GM18505 (cell line): ENCODE data around the gene FARP1.

ENCODE experiments used
- ATAC-seq: cut with Tn5 transposase; IDR thresholded peaks from one replicate; pipeline ENCODE4 v1.9.1; 2021; ENCODE audit not compliant: unreplicated experiment
- POLR2A ChIP-seq: IDR thresholded peaks from 4 replicates; pipeline ENCODE4 v1.6.1; 2011; ENCODE audit warnings: borderline replicate concordance; ENCODE audit not compliant: insufficient read depth, insufficient read length; ENCODE audit errors: extremely low read depth

Gene FARP1

DNA sequence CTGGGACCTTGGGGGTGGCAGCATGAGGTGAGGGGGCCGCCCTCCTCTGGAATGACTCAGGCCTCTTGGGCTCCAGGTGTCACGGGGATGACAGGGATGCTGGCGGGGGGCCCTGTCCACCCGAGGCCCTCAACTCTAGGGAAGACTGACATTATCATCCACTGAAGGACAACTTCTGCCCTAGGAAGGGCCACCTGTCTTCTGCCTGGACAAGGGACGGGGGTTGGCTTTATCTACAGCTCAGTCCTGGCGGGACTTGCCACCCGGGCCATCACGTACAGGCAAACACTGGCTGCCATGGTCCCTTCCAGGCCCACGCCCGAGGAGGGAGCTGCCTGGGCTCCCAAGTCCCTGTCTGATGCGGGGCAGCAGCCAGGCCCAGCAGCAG lies 303.3 kb downstream of the FARP1 start:
- TF ChIP-seq POLR2A = no peak
- ATAC-seq = no peak

DNA sequence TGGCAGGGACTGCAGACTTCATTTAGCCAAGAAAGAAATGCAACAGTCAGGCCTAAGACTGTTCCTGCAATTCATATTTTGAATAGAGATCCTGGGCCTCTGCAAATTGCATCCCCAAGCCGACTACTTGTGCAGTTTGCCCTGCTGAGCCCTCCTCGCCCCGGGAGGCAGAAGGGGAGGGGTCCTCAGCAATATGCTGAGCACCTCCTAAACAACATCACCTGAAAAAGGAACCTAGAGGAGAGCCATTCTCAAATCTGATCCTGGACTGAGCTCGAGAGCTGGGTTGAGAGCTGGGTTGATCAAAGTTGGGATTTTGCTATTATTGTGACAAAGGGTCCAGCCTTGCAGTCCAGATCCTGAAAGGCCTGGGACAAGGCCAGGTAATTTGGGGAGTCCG lies 304.2 kb downstream of the FARP1 start:
- no peak for TF ChIP-seq POLR2A
- no peak for ATAC-seq

DNA sequence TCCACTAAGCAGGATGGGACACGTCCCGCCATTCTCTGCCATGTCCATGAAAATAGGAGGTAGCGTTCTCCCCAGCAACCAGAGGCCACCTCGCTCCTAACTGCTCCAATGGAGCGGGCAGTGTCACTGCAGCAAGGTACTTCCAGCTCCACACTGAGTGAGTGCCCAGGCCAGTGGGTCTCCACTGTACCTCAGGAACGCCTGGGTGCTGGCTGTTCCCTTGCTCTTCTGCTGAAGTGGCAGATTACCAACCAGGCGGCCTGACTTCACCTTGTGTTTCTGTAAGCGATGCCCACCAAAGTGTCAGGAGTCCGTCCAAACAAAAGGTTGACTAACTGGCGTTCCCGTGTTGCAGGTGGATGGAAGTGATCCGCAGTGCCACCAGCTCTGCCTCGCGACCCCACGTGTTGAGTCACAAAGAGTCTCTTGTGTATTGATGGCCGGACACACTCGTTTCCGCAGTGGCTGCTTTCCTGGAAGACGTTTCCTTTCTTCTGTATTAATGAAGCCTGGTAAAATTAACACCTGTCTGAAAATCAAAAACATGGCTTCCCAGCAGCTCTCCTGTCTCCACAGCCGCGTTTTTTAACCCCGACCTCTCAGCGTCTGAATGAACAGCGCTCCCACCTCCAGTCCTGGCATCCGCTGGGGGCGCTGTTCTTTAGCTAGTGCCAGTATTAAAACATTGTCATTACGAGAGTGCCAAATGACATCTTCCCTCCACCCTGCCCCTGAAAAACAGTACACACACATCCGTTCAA lies 305.2 kb downstream of the FARP1 start:
- ATAC-seq = no peak
- no peak for TF ChIP-seq POLR2A

GRCh38 chr13:98448642-98448928 lies 305.7 kb downstream of the FARP1 start:
- ATAC-seq = no peak
- no peak for TF ChIP-seq POLR2A

DNA sequence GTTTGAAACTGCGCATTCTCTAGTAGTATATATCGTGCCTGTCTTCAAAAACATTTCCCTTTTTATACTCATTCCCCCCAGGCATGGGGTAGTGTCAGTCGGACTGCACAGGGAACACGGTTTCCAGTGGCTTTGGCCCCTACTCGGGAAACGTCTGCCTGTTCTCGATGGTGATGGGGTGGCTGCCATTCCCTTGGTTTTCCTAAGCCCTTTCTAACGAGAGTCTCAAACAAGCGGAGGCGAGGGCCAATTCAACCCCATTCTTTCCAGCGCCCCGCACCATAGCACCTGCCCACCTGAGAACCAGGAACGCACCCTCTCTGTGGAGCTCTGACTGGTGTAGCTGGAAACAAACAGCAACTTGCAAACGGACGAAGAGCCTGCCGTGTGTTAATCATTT lies 306.4 kb downstream of the FARP1 start:
- TF ChIP-seq POLR2A = no peak
- no peak for ATAC-seq

DNA sequence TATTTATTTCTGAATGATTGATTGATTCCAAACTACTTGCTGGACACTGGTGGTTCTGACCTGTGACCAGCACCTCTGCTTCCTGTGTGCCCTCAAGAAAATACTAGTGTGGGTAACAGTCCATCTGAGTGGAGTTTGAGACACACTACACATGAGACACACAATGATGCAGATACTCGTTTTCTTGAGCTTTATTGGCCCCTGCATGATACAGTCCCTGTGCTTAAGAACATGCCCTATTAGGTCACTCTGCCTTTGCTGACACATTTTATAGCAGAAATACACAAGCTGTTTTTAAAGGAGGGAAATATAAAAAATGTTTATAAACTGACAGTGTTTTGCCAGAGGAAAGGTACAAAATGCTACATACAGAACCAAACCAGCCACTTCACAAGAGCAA lies 307.1 kb downstream of the FARP1 start:
- no peak for ATAC-seq
- no peak for TF ChIP-seq POLR2A

DNA sequence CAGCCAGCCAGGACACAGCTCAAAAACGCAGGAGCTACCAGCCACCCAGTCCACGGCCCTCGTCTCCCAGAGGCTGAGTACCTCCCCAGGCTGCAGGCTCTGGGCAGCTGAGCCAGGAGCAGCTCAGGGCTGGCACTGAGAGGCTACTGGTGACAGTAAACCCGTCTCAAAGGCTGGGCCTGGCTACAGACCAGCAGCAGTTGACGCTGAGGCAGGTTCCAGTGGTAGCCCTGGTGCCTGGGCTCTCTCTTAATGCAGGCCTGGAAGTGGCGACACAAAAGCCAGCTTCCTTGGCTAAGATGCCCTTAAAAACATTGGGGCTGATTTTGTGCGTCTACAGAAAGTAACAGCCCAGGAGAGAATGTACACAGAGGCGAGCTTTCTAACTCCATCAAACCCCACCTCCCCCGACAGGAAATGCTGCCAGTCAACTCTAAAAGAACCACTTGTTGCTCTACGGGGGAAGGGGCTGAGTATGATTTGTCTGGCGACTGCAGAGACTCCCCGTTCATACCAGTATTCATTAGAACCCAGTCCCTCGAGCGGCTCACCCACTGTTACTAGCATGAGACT lies 307.7 kb downstream of the FARP1 start:
- ATAC-seq = no peak
- no peak for TF ChIP-seq POLR2A

DNA sequence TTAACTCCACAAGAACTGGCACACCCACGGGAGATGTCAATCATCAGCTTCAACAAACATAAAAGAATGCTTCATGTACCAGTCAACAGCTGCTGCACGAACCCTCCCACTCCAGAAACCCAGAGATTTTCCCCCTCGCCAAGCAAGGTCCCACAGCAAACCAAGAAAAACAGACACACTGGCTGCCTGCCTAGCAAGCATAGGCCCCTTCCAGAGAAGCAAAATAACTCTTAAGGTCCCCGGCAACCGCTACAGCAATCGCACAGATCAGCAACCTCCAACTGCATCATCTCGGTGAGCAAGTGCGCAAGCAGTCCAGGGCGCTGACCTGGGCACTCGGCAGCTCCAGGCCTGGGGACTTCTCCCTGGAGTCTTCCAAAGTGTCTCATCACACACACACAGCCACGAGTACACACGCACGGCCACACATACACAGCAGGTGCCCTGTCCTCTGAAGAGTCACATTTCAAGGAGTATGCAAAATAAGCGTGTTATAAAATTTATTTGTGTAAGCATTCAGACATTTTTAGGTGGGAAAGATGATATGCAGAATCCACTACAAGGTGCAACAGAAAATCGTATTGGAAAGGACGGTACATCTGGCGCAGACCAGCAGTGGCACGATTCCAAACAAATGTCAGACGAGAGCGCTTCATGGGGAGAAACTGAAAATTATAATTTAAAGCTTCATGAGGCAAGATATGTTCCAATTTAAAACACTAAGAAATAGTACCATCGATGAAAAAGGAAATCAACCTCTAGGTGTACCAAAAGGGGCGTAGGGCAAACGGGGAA lies 309.0 kb downstream of the FARP1 start:
- ATAC-seq = no peak
- TF ChIP-seq POLR2A = no peak

DNA sequence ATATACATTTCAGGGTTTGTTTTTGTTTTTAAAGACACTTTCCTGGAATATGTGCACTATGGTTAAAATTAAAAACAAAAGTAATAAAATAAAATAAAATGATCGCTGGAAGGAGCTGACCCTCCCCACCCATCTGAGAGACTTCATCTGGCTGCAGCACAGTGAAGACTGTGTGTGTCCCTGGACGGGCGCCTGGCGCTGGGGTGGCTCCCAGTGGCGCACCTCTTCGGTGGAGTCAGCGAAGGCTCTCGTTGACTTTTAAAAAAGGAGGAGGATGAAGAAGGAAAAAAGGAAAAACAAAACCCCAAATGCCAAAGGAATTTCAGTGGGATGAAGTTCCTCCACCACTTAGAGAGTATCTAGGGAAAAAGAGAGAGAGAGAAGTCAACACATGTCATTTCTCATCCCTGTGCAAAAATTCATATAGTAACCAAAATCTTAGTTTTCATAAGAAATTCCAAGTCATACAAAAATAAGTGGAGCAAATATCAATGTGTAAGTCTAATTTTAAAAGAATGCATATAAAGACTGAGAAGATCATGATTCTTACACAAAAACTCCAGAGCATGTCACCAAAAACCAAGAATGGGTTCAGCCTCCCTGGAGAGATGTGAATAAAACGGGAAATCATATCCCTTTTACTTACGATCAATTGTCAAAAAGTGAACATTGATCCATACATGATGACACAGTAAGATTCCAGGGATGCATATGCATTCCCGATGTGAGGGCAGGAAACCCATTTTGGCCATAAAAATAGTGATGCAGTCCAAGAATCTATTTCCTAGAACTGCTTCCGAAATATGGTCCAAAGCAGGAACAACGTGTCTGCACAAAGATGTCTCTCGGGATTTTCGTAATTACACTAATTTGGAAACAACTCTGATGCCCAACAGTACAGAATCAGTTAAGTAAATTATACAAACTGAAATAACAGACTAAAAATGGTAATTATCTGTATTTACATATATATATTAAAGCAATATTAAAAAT lies 310.3 kb downstream of the FARP1 start:
- TF ChIP-seq POLR2A = no peak
- no peak for ATAC-seq

- no peak for ATAC-seq
- TF ChIP-seq POLR2A = no peak
Measured at GRCh38 chr13:98454389-98454881, 311.5 kb downstream of the FARP1 start.

GRCh38 chr13:98456413-98456845 lies 313.5 kb downstream of the FARP1 start:
- no peak for TF ChIP-seq POLR2A
- ATAC-seq = no peak

GRCh38 chr13:98457053-98457452 lies 314.2 kb downstream of the FARP1 start:
- ATAC-seq = no peak
- no peak for TF ChIP-seq POLR2A

DNA sequence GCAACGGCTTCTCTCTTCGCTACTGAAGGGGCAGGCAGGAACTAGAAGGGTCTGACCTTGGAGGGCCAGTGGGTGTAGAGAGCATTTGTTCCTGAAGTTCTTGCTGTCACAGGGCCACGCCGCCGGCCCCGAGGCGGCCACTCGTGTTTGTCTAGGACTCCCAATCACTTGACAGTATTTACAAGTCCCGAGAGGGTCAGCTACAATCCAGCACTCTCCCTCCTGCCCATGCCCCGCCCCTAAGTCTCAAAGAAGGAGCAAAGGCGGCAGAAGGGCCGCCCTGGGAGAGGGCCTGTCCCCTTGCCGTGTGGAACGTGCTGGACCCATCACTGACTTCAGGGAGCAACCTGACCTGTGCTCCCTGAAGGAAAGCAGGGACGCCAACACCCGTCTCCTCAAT lies 315.5 kb downstream of the FARP1 start:
- no peak for TF ChIP-seq POLR2A
- ATAC-seq = no peak
